Skin of body (tissue), 2 donors: ENCODE results near the gene WDR93. TPM values are rescaled to one million over a fixed set of nuclear protein-coding genes. Genes with fewer than 3 reads are reported as not detected.

Experiments used
- DNase-seq: peaks from one replicate; lab custom pipeline; 2025; lab: John Stamatoyannopoulos, UW
- total RNA-seq: library from RNA; depleted of rRNA; stranded (reverse); fragments of >200 nt; gene quantifications from one replicate; pipeline ENCODE4 v1.2.3, GENCODE V29; 2014

The WDR93 gene
- 0.20 TPM for total RNA-seq

DNA sequence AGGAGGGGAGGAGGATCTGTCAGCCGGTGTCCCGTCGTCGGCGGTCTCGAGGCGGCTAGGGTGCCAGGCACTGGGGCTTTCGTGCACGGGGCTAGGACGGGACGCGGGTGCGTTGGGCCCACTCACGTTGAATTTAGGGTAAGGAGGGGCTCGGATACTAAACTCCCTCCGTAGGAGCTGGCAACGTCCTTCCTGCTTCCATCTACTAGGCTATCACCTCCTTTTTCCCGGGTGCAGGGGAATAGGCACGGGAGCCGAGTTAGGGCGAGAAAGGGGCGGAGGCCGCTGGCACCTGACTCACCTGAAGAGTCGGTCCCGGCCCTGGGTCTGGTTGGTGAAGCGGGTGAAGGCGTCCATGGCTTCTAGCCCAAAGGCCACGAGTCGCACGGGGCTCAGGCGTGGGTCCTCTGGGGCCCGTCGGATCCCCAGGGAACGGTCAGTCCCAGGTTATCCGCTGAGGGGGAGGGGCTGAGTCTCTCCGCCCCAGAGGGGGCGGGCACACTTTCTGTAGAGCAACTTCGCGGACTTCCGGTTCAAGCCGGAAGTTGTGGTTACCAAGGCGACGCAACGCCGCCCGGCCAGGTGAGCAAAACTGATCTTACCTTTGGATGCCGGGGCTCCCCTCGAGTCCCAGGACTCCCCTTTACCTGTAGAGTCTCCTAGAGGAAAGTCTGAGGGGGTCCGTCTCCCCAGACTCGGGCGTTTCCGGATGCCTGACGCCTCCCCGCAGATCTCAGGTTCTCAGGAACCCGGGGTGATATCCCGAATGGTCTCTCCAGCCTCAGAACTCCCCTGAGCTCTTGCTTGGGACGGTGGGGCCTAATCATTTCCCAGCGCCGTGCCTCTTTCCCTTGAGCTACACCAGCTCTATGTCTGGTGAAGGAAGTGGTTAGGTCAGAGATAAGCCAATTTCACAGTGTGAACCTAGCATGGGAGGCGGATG is at the start of gene WDR93, which contains the start of gene PEX11A:
Gene WDR93, plus strand, starts transcription at position 536 of the 943 bp plus-strand sequence. CDS start 10,936 bp downstream, outside the sequence.
Gene PEX11A, minus strand, starts transcription at position 479 of the 943 bp plus-strand sequence. Its CDS starts 122 bp downstream, at position 357.
- peak; percentile 20 for DNase-seq

- DNase-seq: no peak
Observed at GRCh38 chr15:89641053-89641452, 49.6 kb upstream of the WDR93 start.

DNA sequence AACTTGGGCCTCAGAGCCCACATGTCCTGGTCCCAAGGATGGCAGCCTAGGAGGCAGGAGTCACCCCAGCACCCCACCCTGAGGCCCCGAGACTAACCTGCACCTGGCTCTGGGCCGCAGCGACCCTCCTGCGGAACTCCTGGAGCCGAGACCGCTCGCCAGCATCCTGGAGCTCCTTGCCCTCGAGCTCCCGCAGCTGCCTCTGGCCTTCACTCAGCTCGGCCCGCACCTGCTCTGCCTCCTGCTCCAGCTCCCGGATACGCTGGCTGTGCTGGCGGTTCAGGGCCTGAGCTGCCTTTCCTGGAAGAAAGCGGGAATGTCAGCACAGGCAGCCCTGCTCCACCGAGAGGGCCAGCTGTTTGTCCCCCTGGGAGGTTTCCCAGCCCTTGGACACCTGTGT is 48.5 kb upstream of the WDR93 start:
- DNase-seq: no peak

GRCh38 chr15:89645680-89646079 is 44.9 kb upstream of the WDR93 start:
- no peak for DNase-seq

- no peak for DNase-seq
Observed at GRCh38 chr15:89646416-89647141, 44.0 kb upstream of the WDR93 start.

GRCh38 chr15:89647191-89647851 is 43.3 kb upstream of the WDR93 start:
- no peak for DNase-seq

GRCh38 chr15:89648106-89649012 is 42.3 kb upstream of the WDR93 start:
- no peak for DNase-seq

GRCh38 chr15:89649013-89649625 is 41.5 kb upstream of the WDR93 start:
- DNase-seq: no peak

- no peak for DNase-seq
Observed at GRCh38 chr15:89649716-89650115, 40.9 kb upstream of the WDR93 start.

- DNase-seq: no peak
Observed at GRCh38 chr15:89652131-89652530, 38.5 kb upstream of the WDR93 start.

DNA sequence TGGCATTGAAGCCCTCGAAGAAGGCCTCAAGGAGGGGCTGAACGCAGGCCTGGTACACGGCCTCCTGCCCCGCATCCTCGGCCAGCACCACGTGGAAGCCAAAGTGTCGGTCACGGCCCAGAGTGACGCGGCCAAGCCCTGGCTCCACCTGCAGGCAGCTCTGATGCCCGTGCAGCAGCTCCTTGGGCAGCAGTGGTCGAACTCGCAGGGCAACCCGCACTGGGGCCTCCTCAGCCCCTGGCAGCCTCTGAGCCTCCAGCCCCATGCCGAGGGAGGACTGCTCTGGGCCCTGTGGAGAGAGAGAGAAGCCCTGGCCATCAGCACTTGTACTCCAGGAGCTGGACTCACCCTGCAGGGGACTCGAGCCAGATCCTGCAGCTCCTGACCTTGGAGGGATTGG is 37.9 kb upstream of the WDR93 start:
- DNase-seq: no peak

- DNase-seq: no peak
Observed at GRCh38 chr15:89653578-89653977, 37.0 kb upstream of the WDR93 start.

DNA sequence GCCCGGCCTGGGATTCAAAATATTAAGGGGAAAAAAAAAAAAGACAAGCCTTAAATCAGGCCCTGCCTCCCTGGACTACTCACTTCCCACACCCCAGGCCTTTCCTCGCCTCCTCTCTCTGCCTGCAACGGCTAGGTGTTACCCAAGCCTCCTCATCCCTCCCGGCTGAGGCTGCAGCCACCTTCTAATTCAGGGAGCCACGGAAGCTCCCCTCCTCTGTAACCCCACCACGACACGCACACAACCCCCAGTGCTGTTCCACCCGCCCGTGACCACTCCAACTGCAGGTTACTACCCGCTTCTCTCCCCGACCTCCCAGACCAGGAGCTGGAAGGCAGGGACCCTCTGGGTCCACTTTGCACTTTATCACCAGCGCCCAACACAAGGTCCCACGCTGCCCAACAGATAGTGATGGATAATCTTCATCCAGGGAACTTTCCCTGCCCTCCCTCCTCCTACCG is 36.3 kb upstream of the WDR93 start:
- DNase-seq: no peak

DNA sequence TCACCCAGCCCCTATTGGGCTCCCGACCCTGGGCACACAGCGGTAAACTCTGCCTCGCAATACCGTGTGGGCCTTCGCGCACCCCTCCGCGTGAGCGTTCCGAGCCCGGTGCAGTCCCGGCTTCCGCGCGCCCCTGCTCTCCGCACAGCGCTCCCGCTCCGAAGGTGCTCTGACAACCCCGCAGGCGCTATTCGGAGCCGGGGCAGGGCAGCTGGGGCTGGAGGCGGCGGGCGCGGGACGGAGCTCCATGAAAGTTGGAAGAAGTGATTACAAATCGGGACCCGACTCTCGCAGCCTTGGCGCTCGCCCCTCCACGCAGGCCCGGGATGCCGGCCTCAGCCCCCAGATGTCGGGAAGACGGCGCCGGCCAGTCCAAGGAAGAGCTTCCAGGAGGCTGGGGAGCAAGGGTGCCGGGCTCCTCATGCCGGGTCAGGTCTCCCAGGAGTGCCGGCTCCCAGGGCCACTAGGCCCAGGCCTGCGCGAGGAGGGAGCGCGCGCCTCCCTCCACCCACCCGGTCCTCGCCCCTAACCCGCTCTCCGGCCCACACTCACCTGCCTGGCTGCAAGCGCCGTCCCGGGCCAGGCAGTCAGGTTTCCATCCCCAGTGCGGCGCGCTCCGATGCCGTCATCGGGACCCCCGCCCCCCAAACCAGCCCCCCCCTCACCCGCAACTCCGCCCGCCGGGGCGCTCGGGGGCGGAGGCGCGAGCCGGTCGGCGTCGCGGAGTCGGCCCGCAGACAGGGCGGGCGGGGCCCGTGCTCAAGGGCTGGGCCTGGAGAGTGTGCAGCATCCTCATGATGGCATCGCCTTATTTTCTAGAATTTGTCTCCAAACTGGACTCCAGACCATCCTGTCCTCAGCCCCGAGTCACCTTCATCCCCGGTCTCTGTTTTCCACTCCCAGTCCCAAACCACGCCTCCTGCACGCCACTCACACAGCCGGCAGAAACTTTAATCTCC is 35.5 kb upstream of the WDR93 start, which contains the start of gene KIF7:
Gene KIF7, minus strand, starts transcription at position 621 of the 959 bp plus-strand sequence. CDS start 2,537 bp downstream, outside the sequence.
- DNase-seq: peak; percentile 48

DNA sequence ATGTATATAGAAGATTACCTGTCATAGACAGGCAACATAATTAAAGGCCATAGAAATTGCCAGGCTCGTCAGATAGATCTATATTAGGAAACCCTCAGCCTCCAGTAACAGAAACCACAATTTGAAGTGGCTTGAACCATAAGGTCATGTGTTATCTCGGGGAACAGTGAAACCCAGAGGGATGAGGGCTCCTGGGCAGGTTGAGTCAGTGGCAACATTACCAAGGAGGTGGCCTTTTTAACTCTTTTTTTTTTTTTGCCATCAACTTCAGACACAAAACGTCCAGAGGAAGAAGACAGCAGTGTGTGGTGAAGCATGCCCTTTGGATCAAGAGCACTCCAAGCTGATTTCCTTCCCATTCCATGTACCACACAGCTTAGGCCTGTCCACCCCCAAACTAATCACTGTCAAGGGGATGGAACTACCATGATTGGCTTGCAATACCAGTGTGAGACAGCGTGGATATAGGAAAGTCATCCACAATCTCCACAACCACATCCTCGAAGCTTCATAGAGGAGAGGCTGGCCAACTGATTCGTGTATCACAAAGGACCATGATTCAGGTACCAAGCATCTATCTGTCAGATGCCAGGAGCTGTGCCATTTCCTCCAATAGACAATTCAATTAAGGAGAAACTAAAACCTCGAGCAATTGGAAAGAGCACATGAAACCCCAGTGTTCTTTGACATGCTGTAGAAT is 34.3 kb upstream of the WDR93 start:
- no peak for DNase-seq

- no peak for DNase-seq
Observed at GRCh38 chr15:89657686-89658200, 32.9 kb upstream of the WDR93 start.

- DNase-seq: no peak
Observed at GRCh38 chr15:89659295-89659694, 31.3 kb upstream of the WDR93 start.

- no peak for DNase-seq
Observed at GRCh38 chr15:89660556-89660955, 30.1 kb upstream of the WDR93 start.
